Measurements from ENCODE around the gene FGD5. TPM values are rescaled to one million over a fixed set of nuclear protein-coding genes. Genes with fewer than 3 reads are reported as not detected.

FGD5 gene
- polyA plus RNA-seq, 1 of the 3 experiments (the other 2 are of a cell fraction) = not detected

GRCh38 chr3:14811684-14812083, 7.1 kb upstream of the FGD5 start:
- Histone ChIP-seq H3K9me3 (no peaks in the 10 kb centered on the region), H3K27me3 (ENCODE audit: insufficient read depth) (peaks cover 9% of the 10 kb centered on the region; the same call in 1 of the 2 replicates), H3K79me2 (ENCODE audit: insufficient read depth) (no peaks in the 10 kb centered on the region), H4K20me1 (ENCODE audit: insufficient read depth) (no peaks in the 10 kb centered on the region), H2AFZ (ENCODE audit: low read depth) (no peak overlapping the region), H3K4me1 (ENCODE audit: control insufficient read depth in 1 of 2, insufficient read depth in 2 of 2, low read depth in 1 of 2, low read length in 1 of 2) (peaks cover 0 to 2% of the 10 kb centered on the region in 2 experiments; a peak in 1 of 4 replicates), H3K27ac (ENCODE audit: low read depth in 2 of 2, low read length in 1 of 2) (no peak overlapping the region), H3K9ac (no peak overlapping the region), H3K4me2 (no peak overlapping the region), H3F3A (replicated peaks; ENCODE audit: insufficient read depth) (no peaks in the 10 kb centered on the region), H3K4me3 (ENCODE audit: low read depth in 2 of 2, low read length in 1 of 2) (no peak overlapping the region), H3K36me3 (replicated peaks in 1 of 2; ENCODE audit: control insufficient read depth in 1 of 2, insufficient read depth in 2 of 2, low read length in 1 of 2) (no peaks in the 10 kb centered on the region), H3K9me2 (no peaks in the 10 kb centered on the region)
- TF ChIP-seq NRF1 (IDR thresholded peaks at IDR 0.05; ENCODE audit: low read depth, low read length) = no peak
- TF ChIP-seq RFX5 (IDR thresholded peaks at IDR 0.05; ENCODE audit: low read length) = no peak
- TF ChIP-seq SIN3A (IDR thresholded peaks at IDR 0.05; ENCODE audit: borderline replicate concordance, low read depth, low read length) = no peak
- TF ChIP-seq RCOR1 (IDR thresholded peaks at IDR 0.05; ENCODE audit: low read length) = no peak
- TF ChIP-seq JUND (IDR thresholded peaks at IDR 0.05) = no peak
- TF ChIP-seq PBX3 (IDR thresholded peaks at IDR 0.05) = no peak
- CTCF ChIA-PET = interaction anchor here (1.6 kb wide), 1 partner anchor 102 kb away, joined by 4 read pairs; no protein-coding TSS in a partner anchor
- DNase-seq = no peak
- 80% methylated on average over 7 of the region's 7 CpGs for WGBS (ENCODE audit: low lambda C conversion rate)
- POLR2A ChIA-PET = no interaction called here

DNA sequence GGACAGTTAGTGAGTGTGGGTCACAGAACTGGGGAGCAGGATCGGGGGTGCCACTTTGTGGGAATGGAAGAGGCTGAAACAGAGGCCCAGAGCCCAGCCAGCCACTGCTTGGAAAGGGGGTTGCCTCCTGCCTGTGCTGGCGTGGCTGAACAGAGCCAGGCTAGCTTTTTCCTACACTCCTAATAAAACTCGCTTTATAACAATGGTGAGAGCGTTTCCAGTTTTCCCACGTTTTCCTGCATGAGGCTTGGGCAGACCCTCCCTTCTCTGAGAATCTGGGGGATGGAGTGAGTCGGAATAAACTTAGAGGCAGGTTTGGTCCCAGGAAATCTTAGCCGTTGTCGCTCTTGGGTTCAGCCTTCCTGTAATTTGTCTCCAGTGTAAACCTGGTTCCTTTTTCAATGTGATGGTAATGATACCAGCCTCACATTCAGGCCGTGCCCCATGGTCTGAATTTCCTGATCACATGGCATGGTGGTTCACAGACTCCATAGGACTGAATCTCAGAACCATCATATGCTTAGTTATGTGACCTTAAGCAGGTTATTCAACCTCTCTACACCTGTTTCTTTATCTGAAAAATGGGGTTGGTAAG, 6.5 kb upstream of the FGD5 start:
- H3K9ac ChIP-seq = no peak overlapping the region
- WGBS (ENCODE audit: low lambda C conversion rate) = 66% methylated on average over 6 of the region's 9 CpGs

GRCh38 chr3:14814411-14814871, 4.3 kb upstream of the FGD5 start:
- peaks cover 9% of the 10 kb centered on the region; the same call in 1 of the 2 replicates for H3K27me3 ChIP-seq (ENCODE audit: insufficient read depth)
- H3K36me3 ChIP-seq (replicated peaks in 1 of 2; ENCODE audit: control insufficient read depth in 1 of 2, insufficient read depth in 2 of 2, low read length in 1 of 2) = no peaks in the 10 kb centered on the region
- no peaks in the 10 kb centered on the region for H3K79me2 ChIP-seq (ENCODE audit: insufficient read depth)
- H3F3A ChIP-seq (replicated peaks; ENCODE audit: insufficient read depth) = no peaks in the 10 kb centered on the region
- H3K9me2 ChIP-seq = no peaks in the 10 kb centered on the region
- peaks cover 0 to 2% of the 10 kb centered on the region in 2 experiments; a peak in 1 of 4 replicates for H3K4me1 ChIP-seq (ENCODE audit: control insufficient read depth in 1 of 2, insufficient read depth in 2 of 2, low read depth in 1 of 2, low read length in 1 of 2)
- no peak overlapping the region for H2AFZ ChIP-seq (ENCODE audit: low read depth)
- POLR2A ChIA-PET = no interaction called here
- no peak overlapping the region for H3K27ac ChIP-seq (ENCODE audit: low read depth in 2 of 2, low read length in 1 of 2)
- H3K9me3 ChIP-seq = no peaks in the 10 kb centered on the region
- CTCF ChIA-PET = interaction anchor here (0.9 to 1.5 kb wide), 6 partner anchors 9 to 107 kb away, joined by 3 to 4 read pairs (median 3); no protein-coding TSS in a partner anchor
- no peak overlapping the region for H3K9ac ChIP-seq
- no peak overlapping the region for H3K4me3 ChIP-seq (ENCODE audit: low read depth in 2 of 2, low read length in 1 of 2)
- WGBS (ENCODE audit: low lambda C conversion rate) = 68% methylated on average over 4 of the region's 4 CpGs
- no peak for DNase-seq
- no peaks in the 10 kb centered on the region for H4K20me1 ChIP-seq (ENCODE audit: insufficient read depth)
- H3K4me2 ChIP-seq = no peak overlapping the region
- TF ChIP-seq NFIC (IDR thresholded peaks at IDR 0.05; ENCODE audit: borderline replicate concordance) (no peak), RXRA (IDR thresholded peaks at IDR 0.05; ENCODE audit: borderline replicate concordance, low read depth) (no peak), EP300 (IDR thresholded peaks at IDR 0.05; ENCODE audit: borderline replicate concordance in 1 of 2, low read depth in 1 of 2, low read length in 1 of 2) (no peak), EZH2phosphoT487 (IDR thresholded peaks at IDR 0.05; ENCODE audit: borderline replicate concordance, low read depth) (no peak), FOXJ3 (CRISPR knock-in tag; IDR thresholded peaks at IDR 0.05) (no peak), NRF1 (IDR thresholded peaks at IDR 0.05; ENCODE audit: low read depth, low read length) (no peak), TEAD4 (IDR thresholded peaks at IDR 0.05; ENCODE audit: borderline replicate concordance, insufficient read depth) (no peak), MAX (IDR thresholded peaks at IDR 0.05; ENCODE audit: low read depth) (no peak), POLR2AphosphoS5 (IDR thresholded peaks at IDR 0.05; ENCODE audit: low read depth, low read length) (no peak), RFX5 (IDR thresholded peaks at IDR 0.05; ENCODE audit: low read length) (no peak), REST (IDR thresholded peaks at IDR 0.05; ENCODE audit: low read depth, low read length) (no peak), TCF12 (IDR thresholded peaks at IDR 0.05) (no peak)

More for the DNA sequence above, 6.5 kb upstream of the FGD5 start:
- Histone ChIP-seq H3K4me3 (ENCODE audit: low read depth in 2 of 2, low read length in 1 of 2) (no peak overlapping the region), H3K9me2 (no peaks in the 10 kb centered on the region), H3K36me3 (replicated peaks in 1 of 2; ENCODE audit: control insufficient read depth in 1 of 2, insufficient read depth in 2 of 2, low read length in 1 of 2) (no peaks in the 10 kb centered on the region), H3K9me3 (no peaks in the 10 kb centered on the region), H3K27me3 (ENCODE audit: insufficient read depth) (peaks cover 9% of the 10 kb centered on the region; the same call in 1 of the 2 replicates), H3K4me1 (ENCODE audit: control insufficient read depth in 1 of 2, insufficient read depth in 2 of 2, low read depth in 1 of 2, low read length in 1 of 2) (peaks cover 0 to 2% of the 10 kb centered on the region in 2 experiments; a peak in 1 of 4 replicates), H3F3A (replicated peaks; ENCODE audit: insufficient read depth) (no peaks in the 10 kb centered on the region), H2AFZ (ENCODE audit: low read depth) (no peak overlapping the region), H4K20me1 (ENCODE audit: insufficient read depth) (no peaks in the 10 kb centered on the region), H3K27ac (ENCODE audit: low read depth in 2 of 2, low read length in 1 of 2) (no peak overlapping the region), H3K4me2 (no peak overlapping the region), H3K79me2 (ENCODE audit: insufficient read depth) (no peaks in the 10 kb centered on the region)
- ChIA-PET CTCF (interaction anchor here (1.6 kb wide), 1 partner anchor 101 kb away, joined by 4 read pairs; no protein-coding TSS in a partner anchor), POLR2A (no interaction called here)
- TF ChIP-seq RXRA (IDR thresholded peaks at IDR 0.05; ENCODE audit: borderline replicate concordance, low read depth) (no peak), RAD21 (IDR thresholded peaks at IDR 0.05; ENCODE audit: low read length) (no peak), FOSL2 (IDR thresholded peaks at IDR 0.05; ENCODE audit: borderline replicate concordance, low read depth) (no peak)
- DNase-seq = no peak

Measured in SK-N-SH (cell line).